HCT116 (cell line): Measurements from ENCODE around the gene MYPN. TPM values are rescaled to one million over a fixed set of nuclear protein-coding genes. Genes with fewer than 3 reads are reported as not detected.

Experiments
- ATAC-seq: fragments of 200-7000 bp; cut with Tn5 transposase; 2 replicates; pipeline ENCODE4 v1.9.1; 2020; ENCODE audit warnings: mild to moderate bottlenecking, moderate library complexity
- BruUV-seq: library from RNA; stranded (reverse); fragments of 400-500 nt; replicated peaks from 2 replicates; lab custom pipeline; 2021; lab: Mats Ljungman, UMichigan
- CTCF ChIA-PET: fragments of 300-600 bp; sonication (Branson Sonifier 250); formaldehyde crosslinking; loops from one replicate; lab custom pipeline; 2021; ENCODE audit warnings: antibody characterized with exemption; lab: Charles Lee
- POLR2A ChIA-PET: fragments of 300-600, 350-600 bp; sonication (Branson Sonifier 250); formaldehyde crosslinking; loops from one replicate; lab custom pipeline; 2021; ENCODE audit warnings: antibody characterized with exemption; lab: Charles Lee
- RAD21 ChIA-PET, 2 experiments: fragments of 300-600 bp; sonication (Branson Sonifier 250); formaldehyde crosslinking; loops; one replicate each; lab custom pipeline; 2023; ENCODE audit warnings: low total read pairs in 2 of 2; ENCODE audit not compliant: uncharacterized antibody in 2 of 2, unreplicated experiment in 2 of 2, low non-redundant PET in 1 of 2; lab: Charles Lee
- DNase-seq: peaks from one replicate; pipeline ENCODE4 v3.0.0-alpha.2; 2010; ENCODE audit warnings: low read depth, low spot score
- H2AFZ ChIP-seq: fragments of 200-600 bp; shearing (Covaris generic), sonication (generic); 2 replicates; pipeline ENCODE4 v1.6.1; 2017; ENCODE audit warnings: low read depth, mixed run types, mixed read lengths, antibody characterized with exemption, low read length; ENCODE audit not compliant: poor library complexity, severe bottlenecking
- H3K27ac ChIP-seq: 2 replicates; pipeline ENCODE4 v1.5.1; 2012; ENCODE audit warnings: low read depth, low read length
- H3K27me3 ChIP-seq: fragments of 200-600 bp; sonication (generic); 2 replicates; pipeline ENCODE4 v1.6.1; 2016; ENCODE audit warnings: mixed run types, low read length, mixed read lengths; ENCODE audit not compliant: insufficient read depth
- H3K36me3 ChIP-seq, 2 experiments: fragments of 200-500 bp in 1 of 2; fragments of 200-600 bp in 1 of 2; sonication (Bioruptor generic) in 1 of 2; sonication (generic) in 1 of 2; 2 replicates each; pipeline versions ENCODE4 v1.5.1 to v1.6.1; 2014 to 2016; ENCODE audit warnings: low read length in 2 of 2, inconsistent platforms in 1 of 2, mixed read lengths in 1 of 2, mixed run types in 1 of 2; ENCODE audit not compliant: insufficient read depth in 2 of 2, control insufficient read depth in 1 of 2
- H3K4me1 ChIP-seq, 2 experiments: fragments of 200-600 bp in 1 of 2; sonication (generic) in 1 of 2; 2 replicates each; pipeline versions ENCODE4 v1.5.1 to v1.6.1; 2012 to 2017; ENCODE audit warnings: low read length in 2 of 2, inconsistent platforms in 1 of 2, mild to moderate bottlenecking in 1 of 2, mixed read lengths in 1 of 2, mixed run types in 1 of 2, moderate library complexity in 1 of 2; ENCODE audit not compliant: insufficient read depth in 2 of 2, control insufficient read depth in 1 of 2
- H3K4me2 ChIP-seq: fragments of 200-600 bp; sonication (generic); 2 replicates; pipeline ENCODE4 v1.6.1; 2017; ENCODE audit warnings: mixed run types, low read length, mixed read lengths
- H3K4me3 ChIP-seq, 2 experiments: fragments of 200-600 bp in 1 of 2; sonication (generic) in 1 of 2; replicated peaks in 1 of 2; 2 replicates each; pipeline ENCODE4 v1.5.1; 2011 to 2016; ENCODE audit warnings: low read length in 2 of 2, control low read depth in 1 of 2, low read depth in 1 of 2, mild to moderate bottlenecking in 1 of 2, mixed read lengths in 1 of 2, mixed run types in 1 of 2
- H3K79me2 ChIP-seq: fragments of 200-600 bp; sonication (generic); 2 replicates; pipeline ENCODE4 v1.6.1; 2017; ENCODE audit warnings: mild to moderate bottlenecking, mixed run types, low read length, moderate library complexity, mixed read lengths; ENCODE audit not compliant: insufficient read depth
- H3K9ac ChIP-seq: fragments of 200-600 bp; sonication (generic); 2 replicates; pipeline ENCODE4 v1.6.1; 2016; ENCODE audit warnings: low read length, mixed read lengths
- H3K9me2 ChIP-seq: fragments of 200-600 bp; sonication (generic), shearing (Covaris generic); 2 replicates; pipeline ENCODE4 v1.6.1; 2017; ENCODE audit warnings: mixed run types, mild to moderate bottlenecking, moderate library complexity; ENCODE audit not compliant: insufficient read depth
- H3K9me3 ChIP-seq, 2 experiments: fragments of 200-500 bp in 1 of 2; fragments of 200-600 bp in 1 of 2; sonication (Bioruptor generic) in 1 of 2; sonication (generic) in 1 of 2; 2 replicates each; pipeline ENCODE4 v1.6.1; 2014 to 2017; ENCODE audit warnings: low read length in 2 of 2, mixed read lengths in 2 of 2, inconsistent platforms in 1 of 2, low read depth in 1 of 2, mild to moderate bottlenecking in 1 of 2, mixed run types in 1 of 2, moderate library complexity in 1 of 2; ENCODE audit not compliant: control insufficient read depth in 1 of 2, insufficient read depth in 1 of 2
- H4K20me1 ChIP-seq: fragments of 200-600 bp; sonication (generic), shearing (Covaris generic); 2 replicates; pipeline ENCODE4 v1.6.1; 2017; ENCODE audit warnings: mixed run types, mild to moderate bottlenecking, moderate library complexity; ENCODE audit not compliant: insufficient read depth
- ATF3 ChIP-seq: IDR thresholded peaks from 2 replicates; pipeline ENCODE4 v1.6.1; 2012
- CEBPB ChIP-seq: IDR thresholded peaks from 2 replicates; pipeline ENCODE4 v1.6.1; 2012; ENCODE audit warnings: low read depth
- EGR1 ChIP-seq: IDR thresholded peaks from 2 replicates; pipeline ENCODE4 v1.6.1; 2012; ENCODE audit warnings: low read depth
- ELF1 ChIP-seq: IDR thresholded peaks from 2 replicates; pipeline ENCODE4 v1.6.1; 2012; ENCODE audit warnings: low read depth, borderline replicate concordance
- EZH2phosphoT487 ChIP-seq: fragments of 200-600 bp; IDR thresholded peaks from 2 replicates; pipeline ENCODE4 v1.6.1; 2018; ENCODE audit warnings: antibody characterized with exemption, borderline replicate concordance
- FOSL1 ChIP-seq: IDR thresholded peaks from 2 replicates; pipeline ENCODE4 v1.6.1; 2012; ENCODE audit warnings: low read depth
- JUND ChIP-seq: IDR thresholded peaks from 2 replicates; pipeline ENCODE4 v1.6.1; 2012
- POLR2A ChIP-seq: IDR thresholded peaks from 2 replicates; pipeline ENCODE4 v1.7.0; 2011; ENCODE audit warnings: borderline replicate concordance; ENCODE audit not compliant: insufficient read depth, insufficient read length; ENCODE audit errors: extremely low read depth
- RAD21 ChIP-seq: IDR thresholded peaks from 2 replicates; pipeline ENCODE4 v1.6.1; 2012; ENCODE audit warnings: low read depth, mild to moderate bottlenecking
- REST ChIP-seq: IDR thresholded peaks from 2 replicates; pipeline ENCODE4 v1.6.1; 2012; ENCODE audit warnings: low read depth
- SIN3A ChIP-seq: IDR thresholded peaks from 2 replicates; pipeline ENCODE4 v1.6.1; 2012; ENCODE audit warnings: low read depth
- SP1 ChIP-seq: IDR thresholded peaks from 2 replicates; pipeline ENCODE4 v1.6.1; 2012; ENCODE audit warnings: low read depth
- TCF7L2 ChIP-seq: IDR thresholded peaks from 2 replicates; pipeline ENCODE4 v1.7.0; 2011; ENCODE audit warnings: borderline replicate concordance, inconsistent platforms; ENCODE audit not compliant: insufficient read depth, insufficient read length; ENCODE audit errors: extremely low read depth
- YY1 ChIP-seq: IDR thresholded peaks from 2 replicates; pipeline ENCODE4 v1.6.1; 2011; ENCODE audit warnings: low read length, low read depth, moderate library complexity, mild to moderate bottlenecking; ENCODE audit not compliant: insufficient replicate concordance; ENCODE audit errors: extremely low read depth
- ZFX ChIP-seq: fragments of 450-650 bp; IDR thresholded peaks from 2 replicates; pipeline ENCODE4 v1.6.1; 2017
- intact Hi-C: fragments of 100-400 bp; cut with micrococcal nuclease; formaldehyde crosslinking; loops from 2 replicates; pipeline ENCODE4 v1.10.0; 2022
- total RNA-seq: library from RNA; stranded (reverse); gene quantifications from one replicate; pipeline ENCODE4 v1.2.1, GENCODE V29; 2021; ENCODE audit not compliant: unreplicated experiment

The MYPN gene
- total RNA-seq, 1 experiment from 2014 or later = 0.34 TPM

- no peaks in the 10 kb centered on the region for H3K27me3 ChIP-seq
- H2AFZ ChIP-seq = no peak overlapping the region
- H3K9me2 ChIP-seq = no peaks in the 10 kb centered on the region
- TF ChIP-seq YY1 (no peak), FOSL1 (no peak), EZH2phosphoT487 (no peak), CEBPB (no peak), POLR2A (no peak), ATF3 (no peak), ELF1 (no peak), SP1 (no peak), REST (no peak), ZFX (no peak), EGR1 (no peak), SIN3A (no peak), TCF7L2 (no peak), JUND (no peak), RAD21 (no peak)
- no peaks in the 10 kb centered on the region for H3K36me3 ChIP-seq
- H3K4me1 ChIP-seq = no peaks in the 10 kb centered on the region; a peak in 1 of 4 replicates
- no peak overlapping the region for H3K4me3 ChIP-seq
- ChIA-PET RAD21 (no interaction called here), CTCF (no interaction called here), POLR2A (no interaction called here)
- H3K9ac ChIP-seq = no peak overlapping the region
- no peak overlapping the region for H3K4me2 ChIP-seq
- ATAC-seq (no peak), DNase-seq (no peak)
- H3K79me2 ChIP-seq = no peaks in the 10 kb centered on the region
- no peaks in the 10 kb centered on the region for H4K20me1 ChIP-seq
- no TSS peak for BruUV-seq
- H3K27ac ChIP-seq = no peak overlapping the region
- no peaks in the 10 kb centered on the region for H3K9me3 ChIP-seq
- intact Hi-C loops = no loop called here
Observed at GRCh38 chr10:68178592-68178991, 69.3 kb downstream of the MYPN start.
